HepG2 (cell line): ENCODE results near the gene IMPDH1. TPM values are rescaled to one million over a fixed set of nuclear protein-coding genes. Genes with fewer than 3 reads are reported as not detected.

Experiments
- ATAC-seq: fragments of 200-7000 bp; cut with Tn5 transposase; 3 replicates; pipeline ENCODE4 v1.9.1; 2020; ENCODE audit warnings: mild to moderate bottlenecking, moderate library complexity
- BruUV-seq: library from RNA; stranded (reverse); fragments of 400-500 nt; replicated peaks from 2 replicates; lab custom pipeline; 2021; lab: Mats Ljungman, UMichigan
- CTCF ChIA-PET: fragments of 300-600 bp; formaldehyde crosslinking; extraction: SDS; loops from one replicate; lab custom pipeline; 2021; ENCODE audit warnings: low total read pairs, inconsistent platforms, low intra/inter-chr PET ratio; lab: Yijun Ruan, JAX
- POLR2A ChIA-PET: fragments of 350-600 bp; sonication (Branson Sonifier 250); formaldehyde crosslinking; loops from one replicate; lab custom pipeline; 2020; ENCODE audit warnings: antibody characterized with exemption, inconsistent platforms; lab: Yijun Ruan, JAX
- DNase-seq: peaks from one replicate; pipeline ENCODE4 v3.0.0-alpha.2; 2015; ENCODE audit warnings: low spot score
- FAIRE-seq: peaks from 3 replicates; lab custom pipeline; 2011; peaks lifted over from hg19 to GRCh38; lab: Jason Lieb, UNC
- H2AFZ ChIP-seq: one replicate; pipeline ENCODE4 v1.6.1; 2011; ENCODE audit warnings: low read length, inconsistent platforms
- H3K27ac ChIP-seq: fragments of 300-600 bp; 3 replicates; pipeline ENCODE4 v1.8.0; 2011; ENCODE audit warnings: mixed run types, mild to moderate bottlenecking, mixed read lengths, low read length, inconsistent platforms; ENCODE audit not compliant: insufficient read depth; ENCODE audit errors: extremely low read length
- H3K27me3 ChIP-seq, 2 experiments: fragments of 200-600 bp in 1 of 2; 2 replicates in 1 of 2; 3 replicates in 1 of 2; pipeline versions ENCODE4 v1.6.0 to v1.8.0; 2011; ENCODE audit warnings: low read length in 2 of 2, mild to moderate bottlenecking in 2 of 2, moderate library complexity in 2 of 2, inconsistent platforms in 1 of 2; ENCODE audit not compliant: insufficient read depth in 2 of 2, control insufficient read depth in 1 of 2
- H3K36me3 ChIP-seq, 2 experiments: fragments of 200-600 bp in 1 of 2; replicated peaks in 1 of 2; 2 replicates in 1 of 2; 3 replicates in 1 of 2; pipeline versions ENCODE4 v1.5.1 to v1.8.0; 2011; ENCODE audit warnings: low read length in 2 of 2, inconsistent platforms in 1 of 2; ENCODE audit not compliant: insufficient read depth in 2 of 2, control insufficient read depth in 1 of 2
- H3K4me1 ChIP-seq: 2 replicates; pipeline ENCODE4 v1.5.1; 2012; ENCODE audit warnings: low read length, inconsistent platforms; ENCODE audit not compliant: insufficient read depth
- H3K4me2 ChIP-seq: 2 replicates; pipeline ENCODE4 v1.6.0; 2011; ENCODE audit warnings: low read depth, low read length, inconsistent platforms
- H3K4me3 ChIP-seq, 3 experiments: fragments of 200-600 bp in 1 of 3; sonication (generic), shearing (Covaris generic) in 1 of 3; replicated peaks in 1 of 3; 2 replicates each; pipeline ENCODE4 v1.5.1; 2011 to 2016; ENCODE audit warnings: low read length in 3 of 3, inconsistent platforms in 2 of 3, low read depth in 2 of 3, mild to moderate bottlenecking in 2 of 3, control low read depth in 1 of 3, mixed read lengths in 1 of 3; ENCODE audit not compliant: insufficient read depth in 1 of 3
- H3K79me2 ChIP-seq: one replicate; pipeline ENCODE4 v1.6.1; 2011; ENCODE audit warnings: low read length, inconsistent platforms; ENCODE audit not compliant: insufficient read depth
- H3K9ac ChIP-seq: 2 replicates; pipeline ENCODE4 v1.6.0; 2011; ENCODE audit warnings: mild to moderate bottlenecking, low read depth, low read length, inconsistent platforms; ENCODE audit not compliant: insufficient read depth
- H3K9me3 ChIP-seq: 2 replicates; pipeline ENCODE4 v1.5.1; 2012; ENCODE audit warnings: mild to moderate bottlenecking, low read length
- H4K20me1 ChIP-seq: 2 replicates; pipeline ENCODE4 v1.6.0; 2011; ENCODE audit warnings: inconsistent platforms, mild to moderate bottlenecking, low read length, moderate library complexity; ENCODE audit not compliant: insufficient read depth
- BRCA1 ChIP-seq: sonication (generic); formaldehyde crosslinking; IDR thresholded peaks from 2 replicates; pipeline ENCODE4 v1.4.0; 2020; ENCODE audit warnings: missing genetic modification reagents
- FOSL2 ChIP-seq: sonication (generic); formaldehyde crosslinking; IDR thresholded peaks from 2 replicates; pipeline ENCODE4 v1.4.0; 2020; ENCODE audit warnings: missing genetic modification reagents
- FOXM1 ChIP-seq: sonication (generic); formaldehyde crosslinking; IDR thresholded peaks from 2 replicates; pipeline ENCODE4 v1.5.0; 2020; ENCODE audit warnings: missing genetic modification reagents
- GFI1 ChIP-seq: sonication (generic); formaldehyde crosslinking; IDR thresholded peaks from 2 replicates; pipeline ENCODE4 v1.5.0; 2020; ENCODE audit warnings: missing genetic modification reagents, mild to moderate bottlenecking, borderline replicate concordance
- HNF1B ChIP-seq: sonication (generic); formaldehyde crosslinking; IDR thresholded peaks from 2 replicates; pipeline ENCODE4 v1.5.1; 2020; ENCODE audit warnings: mild to moderate bottlenecking, moderate library complexity, missing genetic modification reagents
- HOXD1 ChIP-seq: sonication (generic); formaldehyde crosslinking; IDR thresholded peaks from 2 replicates; pipeline ENCODE4 v1.5.0; 2020; ENCODE audit warnings: missing genetic modification reagents
- MAFK ChIP-seq, 2 experiments: IDR thresholded peaks in 1 of 2; conservative IDR thresholded peaks in 1 of 2; 2 replicates each; pipeline ENCODE4 v1.6.1; 2011; ENCODE audit warnings: improper control_type of control experiment in 2 of 2, low read length in 2 of 2
- PHB2 ChIP-seq: fragments of 450-650 bp; IDR thresholded peaks from 2 replicates; pipeline ENCODE4 v1.6.1; 2018; ENCODE audit not compliant: partially characterized antibody
- PHF8 ChIP-seq: sonication (generic); formaldehyde crosslinking; IDR thresholded peaks from 2 replicates; pipeline ENCODE4 v1.5.0; 2020; ENCODE audit warnings: missing genetic modification reagents
- PREB ChIP-seq: sonication (generic); formaldehyde crosslinking; IDR thresholded peaks from 2 replicates; pipeline ENCODE4 v1.4.0; 2020; ENCODE audit warnings: missing genetic modification reagents
- SAFB2 ChIP-seq: sonication (generic); formaldehyde crosslinking; IDR thresholded peaks from 2 replicates; pipeline ENCODE4 v1.5.1; 2020; ENCODE audit warnings: missing genetic modification reagents, low read depth, mild to moderate bottlenecking, borderline replicate concordance
- SIN3B ChIP-seq: fragments of 150-350 bp; IDR thresholded peaks from 2 replicates; pipeline ENCODE4 v1.6.1; 2014; ENCODE audit warnings: low read length
- SNAI1 ChIP-seq: sonication (generic); formaldehyde crosslinking; IDR thresholded peaks from 2 replicates; pipeline ENCODE4 v1.5.0; 2020; ENCODE audit warnings: mild to moderate bottlenecking, missing genetic modification reagents, borderline replicate concordance
- TARDBP ChIP-seq: sonication (generic); formaldehyde crosslinking; IDR thresholded peaks from 2 replicates; pipeline ENCODE4 v1.8.0; 2022; ENCODE audit warnings: mild to moderate bottlenecking, missing genetic modification reagents
- TERF1 ChIP-seq: sonication (generic); formaldehyde crosslinking; IDR thresholded peaks from 2 replicates; pipeline ENCODE4 v1.8.0; 2022; ENCODE audit warnings: mild to moderate bottlenecking, missing genetic modification reagents, moderate library complexity
- TGIF2 ChIP-seq: IDR thresholded peaks from 2 replicates; pipeline ENCODE4 v1.6.1; 2016; ENCODE audit warnings: control low read depth, missing compliant biosample characterization
- ZBTB33 ChIP-seq: sonication (generic); formaldehyde crosslinking; IDR thresholded peaks from 2 replicates; pipeline ENCODE4 v1.4.0; 2020; ENCODE audit warnings: missing genetic modification reagents
- ZC3H4 ChIP-seq: sonication (generic); formaldehyde crosslinking; IDR thresholded peaks from 2 replicates; pipeline ENCODE4 v1.4.0; 2020; ENCODE audit warnings: missing genetic modification reagents, borderline replicate concordance
- ZEB1 ChIP-seq: IDR thresholded peaks from 2 replicates; pipeline ENCODE4 v1.6.1; 2012; ENCODE audit warnings: mild to moderate bottlenecking, low read depth, inconsistent platforms; ENCODE audit not compliant: insufficient replicate concordance
- ZNF761 ChIP-seq: sonication (generic); formaldehyde crosslinking; conservative IDR thresholded peaks from 2 replicates; pipeline ENCODE4 v1.4.0; 2020; ENCODE audit warnings: mild to moderate bottlenecking, missing genetic modification reagents
- WGBS: methylation state at CpG from one replicate; pipeline ENCODE4 v1.1.6; 2017; ENCODE audit warnings: low lambda C conversion rate; 5-methylcytosine and 5-hydroxymethylcytosine counted together
- in situ Hi-C: cut with HindIII; loops from 2 replicates; pipeline ENCODE4 v1.10.0; 2017; ENCODE audit warnings: low pct_unique_long_range_greater_than_20kb; ENCODE audit not compliant: extremely low pct_ligation_motif_present
- intact Hi-C: fragments of 100-400 bp; cut with micrococcal nuclease; formaldehyde crosslinking; loops from one replicate; pipeline ENCODE4 v1.10.0; 2022; ENCODE audit not compliant: unreplicated experiment
- polyA plus RNA-seq, 8 experiments: library from polyadenylated mRNA; depleted of rRNA in 3 of 8; stranded (reverse) in 7 of 8; unstranded in 1 of 8; fragments of >200 nt; fragmentation: Illumina TruSeq in 4 of 8; extraction: Trizol in 4 of 8; gene quantifications; 2 replicates each; pipeline versions ENCODE4 v1.2.1 to v1.2.3, GENCODE V29; 2011 to 2016; ENCODE audit warnings: low read depth in 4 of 8, missing spikeins in 1 of 8, mixed read lengths in 1 of 8; ENCODE audit not compliant: insufficient read depth in 1 of 8
- total RNA-seq, 5 experiments: library from RNA; depleted of rRNA; stranded (reverse); fragments of >200 nt; fragmentation: Illumina TruSeq; extraction: Trizol; gene quantifications; 2 replicates each; pipeline ENCODE4 v1.2.3, GENCODE V29; 2016; ENCODE audit warnings: low read depth in 1 of 5

IMPDH1 gene
- total and polyA plus RNA-seq, 2 of the 13 experiments (the other 11 are each of a cell fraction or from before 2014, with no cell fraction given), result 22.8 to 34.0 TPM

GRCh38 chr7:128404143-128404681, 5.6 kb downstream of the IMPDH1 start:
- Histone ChIP-seq H3K4me3 (peak overlapping the region in 1 of 3 experiments; percentile 89; a peak in 2 of 6 replicates), H3K36me3 (peaks cover 4 to 19% of the 10 kb centered on the region in 2 experiments; a peak in 4 of 5 replicates), H3K27me3 (peaks cover 2 to 10% of the 10 kb centered on the region in 2 experiments; a peak in 2 of 5 replicates), H2AFZ (no peak overlapping the region), H3K4me2 (peak overlapping the region; percentile 93), H3K9me3 (no peaks in the 10 kb centered on the region), H4K20me1 (no peaks in the 10 kb centered on the region), H3K27ac (no peak overlapping the region), H3K9ac (no peak overlapping the region), H3K4me1 (peaks cover 52% of the 10 kb centered on the region), H3K79me2 (no peaks in the 10 kb centered on the region)
- BruUV-seq, result no TSS peak
- intact Hi-C loops (loop anchor here (1.0 kb wide), 1 partner anchor 23 kb away; no protein-coding TSS in a partner anchor), in situ Hi-C loops (no loop called here)
- ATAC-seq (no peak; the same call in 2 of the 3 replicates), FAIRE-seq (no peak), DNase-seq (no peak)
- 67% methylated on average over 9 of the region's 9 CpGs for WGBS
- ChIA-PET CTCF (interaction anchor here (1.0 kb wide), 1 partner anchor 19 kb away, joined by 4 read pairs; no protein-coding TSS in a partner anchor), POLR2A (no interaction called here)
- TF ChIP-seq ZBTB33 (CRISPR knock-in tag) (peak; percentile 89), TARDBP (CRISPR knock-in tag) (no peak), FOXM1 (CRISPR knock-in tag) (no peak), SAFB2 (CRISPR knock-in tag) (no peak), ZNF761 (CRISPR knock-in tag) (no peak), FOSL2 (CRISPR knock-in tag) (0 out of 2 replicates have a peak, but pooled peaks have one; percentile 15), HNF1B (CRISPR knock-in tag) (no peak), MAFK (conservative IDR thresholded peaks at IDR 0.05 in 1 of 2, IDR thresholded peaks at IDR 0.05 in 1 of 2; ENCODE audit: low read length in 2 of 2) (no peak), BRCA1 (CRISPR knock-in tag) (no peak), SIN3B (no peak), SNAI1 (no peak), GFI1 (CRISPR knock-in tag) (0 out of 2 replicates have a peak, but pooled peaks have one; percentile 18), PHB2 (no peak), TERF1 (CRISPR knock-in tag) (no peak), ZEB1 (no peak), PHF8 (CRISPR knock-in tag) (no peak), PREB (CRISPR knock-in tag) (no peak), TGIF2 (CRISPR knock-in tag) (no peak), ZC3H4 (CRISPR knock-in tag) (no peak), HOXD1 (no peak)
